ENCODE data around the gene YPEL1. TPM values are rescaled to one million over a fixed set of nuclear protein-coding genes. Genes with fewer than 3 reads are reported as not detected.
A peak's percentile ranks its signal among the peaks of the same experiment; 100 is the strongest.
"Not testable (repeated sequence)": the region's sequence is repeated elsewhere in the genome, so short reads cannot be mapped to it uniquely, and the experiment has no call there.

The YPEL1 gene
- total RNA-seq, 2 donors from 2014 or later, result 1.6 to 4.4 TPM

DNA sequence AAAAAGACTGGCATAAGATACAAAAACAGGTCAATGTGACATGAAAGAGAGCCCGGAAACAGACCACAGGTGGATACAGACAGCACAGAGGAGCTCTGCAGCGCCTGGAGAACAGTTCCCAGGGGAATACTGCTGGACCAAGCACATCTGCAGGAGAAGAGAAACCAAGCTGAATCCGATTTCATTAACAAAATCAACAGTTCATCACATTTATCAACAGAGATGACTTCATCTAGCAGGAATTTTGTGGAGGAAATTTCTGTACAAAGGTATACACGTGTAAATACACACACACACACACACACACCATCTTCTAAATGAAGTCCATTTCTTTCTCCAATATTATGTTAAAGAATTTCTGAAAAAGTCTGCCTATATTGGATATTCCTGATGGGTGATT is 17.1 kb downstream of the YPEL1 start:
- Histone ChIP-seq H3K36me3 (replicated peaks in 1 of 2; ENCODE audit: insufficient read depth in 1 of 2, low read depth in 2 of 2) (no peaks in the 10 kb centered on the region), H3K27ac (no peak overlapping the region), H3K4me1 (peaks cover 17% of the 10 kb centered on the region), H3K27me3 (no peaks in the 10 kb centered on the region), H3K9me3 (no peaks in the 10 kb centered on the region), H3K4me3 (no peak overlapping the region)
- DNase-seq, result no peak
- no peak for ATAC-seq
- TF ChIP-seq, protein P1, sequence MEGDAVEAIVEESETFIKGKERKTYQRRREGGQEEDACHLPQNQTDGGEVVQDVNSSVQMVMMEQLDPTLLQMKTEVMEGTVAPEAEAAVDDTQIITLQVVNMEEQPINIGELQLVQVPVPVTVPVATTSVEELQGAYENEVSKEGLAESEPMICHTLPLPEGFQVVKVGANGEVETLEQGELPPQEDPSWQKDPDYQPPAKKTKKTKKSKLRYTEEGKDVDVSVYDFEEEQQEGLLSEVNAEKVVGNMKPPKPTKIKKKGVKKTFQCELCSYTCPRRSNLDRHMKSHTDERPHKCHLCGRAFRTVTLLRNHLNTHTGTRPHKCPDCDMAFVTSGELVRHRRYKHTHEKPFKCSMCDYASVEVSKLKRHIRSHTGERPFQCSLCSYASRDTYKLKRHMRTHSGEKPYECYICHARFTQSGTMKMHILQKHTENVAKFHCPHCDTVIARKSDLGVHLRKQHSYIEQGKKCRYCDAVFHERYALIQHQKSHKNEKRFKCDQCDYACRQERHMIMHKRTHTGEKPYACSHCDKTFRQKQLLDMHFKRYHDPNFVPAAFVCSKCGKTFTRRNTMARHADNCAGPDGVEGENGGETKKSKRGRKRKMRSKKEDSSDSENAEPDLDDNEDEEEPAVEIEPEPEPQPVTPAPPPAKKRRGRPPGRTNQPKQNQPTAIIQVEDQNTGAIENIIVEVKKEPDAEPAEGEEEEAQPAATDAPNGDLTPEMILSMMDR (IDR thresholded peaks at IDR 0.05), result no peak
- no peak for TF ChIP-seq POLR2A (IDR thresholded peaks at IDR 0.05)
- 56 to 78% methylated on average over 4 of the region's 4 CpGs for WGBS, 2 donors
- intact Hi-C loops (cut with DNase I), result no loop called here

DNA sequence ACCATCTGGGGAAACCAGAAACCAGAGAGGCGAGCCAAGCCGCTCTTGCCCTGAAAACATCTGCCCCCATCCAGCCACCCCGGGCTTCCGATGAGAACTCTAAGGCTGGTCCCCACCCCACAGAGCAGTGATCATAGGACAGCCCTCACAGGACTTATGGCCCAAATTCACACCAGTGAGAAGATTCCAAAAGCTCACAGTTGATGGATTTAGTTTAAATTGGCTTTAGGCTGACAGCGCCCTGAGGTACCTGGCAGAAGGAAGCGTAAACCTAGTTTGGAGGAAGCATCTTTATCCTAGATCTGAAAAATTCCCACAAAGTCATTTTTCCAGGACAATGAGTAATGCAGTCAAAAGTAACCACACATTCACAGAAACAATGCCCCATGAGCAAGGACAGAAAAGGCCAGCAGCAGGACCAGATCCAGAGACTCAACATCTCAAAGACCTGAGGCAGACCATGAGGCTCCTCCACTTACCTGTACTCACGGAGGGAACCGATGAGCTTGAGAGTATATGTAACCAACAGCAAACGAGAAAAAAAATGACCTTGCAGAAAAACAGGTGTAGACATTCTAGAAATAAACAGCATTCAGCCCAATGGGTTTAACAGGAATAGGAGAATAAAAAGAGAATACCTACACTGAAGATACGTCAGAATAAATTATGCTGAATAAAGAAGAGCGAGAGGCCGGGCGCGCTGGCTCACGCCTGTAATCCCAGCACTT is 19.0 kb downstream of the YPEL1 start:
- H3K9me3 ChIP-seq; ATAC-seq; H3K27ac ChIP-seq; intact Hi-C loops (cut with DNase I); H3K27me3 ChIP-seq; H3K36me3 ChIP-seq (replicated peaks in 1 of 2; ENCODE audit: insufficient read depth in 1 of 2, low read depth in 2 of 2); H3K4me3 ChIP-seq; DNase-seq: not testable (repeated sequence)
- H3K4me1 ChIP-seq, result peaks cover 24% of the 10 kb centered on the region
- 84 to 91% methylated on average over 9 to 15 of the region's 15 CpGs for WGBS, 2 donors

DNA sequence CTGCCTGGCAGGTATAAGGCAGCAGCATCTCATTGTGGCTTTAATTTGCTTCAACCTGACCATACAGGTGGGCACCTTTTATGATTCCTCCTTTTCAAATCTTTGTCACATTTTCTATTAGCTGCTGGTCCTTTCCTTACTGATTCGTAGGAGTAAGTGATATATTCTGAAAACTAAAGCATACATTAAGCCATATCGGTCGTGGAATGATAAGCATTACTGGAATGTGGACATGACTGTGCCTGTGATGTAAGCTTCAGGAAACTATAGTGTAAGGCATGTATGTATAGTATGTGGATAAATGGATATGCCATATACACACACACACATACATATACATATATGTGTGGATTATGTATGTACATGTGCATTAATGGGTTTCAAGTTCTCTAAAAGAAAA is 20.8 kb downstream of the YPEL1 start:
- Histone ChIP-seq H3K4me1 (peaks cover 24% of the 10 kb centered on the region), H3K4me3 (no peak overlapping the region), H3K9me3 (no peaks in the 10 kb centered on the region), H3K27ac (peak overlapping the region in 3 of 4 donors; percentile 6 to 48 (median 18)), H3K36me3 (replicated peaks in 1 of 2; ENCODE audit: insufficient read depth in 1 of 2, low read depth in 2 of 2) (no peaks in the 10 kb centered on the region), H3K27me3 (no peaks in the 10 kb centered on the region)
- DNase-seq (no peak), ATAC-seq (no peak)
- WGBS, 2 donors, result 23 to 24% methylated on average over 3 of the region's 3 CpGs
- intact Hi-C loops (cut with DNase I), result loop anchor here (5.0 kb wide), 1 partner anchor 228 kb away; no protein-coding TSS in a partner anchor
- no peak for TF ChIP-seq POLR2A (IDR thresholded peaks at IDR 0.05)

DNA sequence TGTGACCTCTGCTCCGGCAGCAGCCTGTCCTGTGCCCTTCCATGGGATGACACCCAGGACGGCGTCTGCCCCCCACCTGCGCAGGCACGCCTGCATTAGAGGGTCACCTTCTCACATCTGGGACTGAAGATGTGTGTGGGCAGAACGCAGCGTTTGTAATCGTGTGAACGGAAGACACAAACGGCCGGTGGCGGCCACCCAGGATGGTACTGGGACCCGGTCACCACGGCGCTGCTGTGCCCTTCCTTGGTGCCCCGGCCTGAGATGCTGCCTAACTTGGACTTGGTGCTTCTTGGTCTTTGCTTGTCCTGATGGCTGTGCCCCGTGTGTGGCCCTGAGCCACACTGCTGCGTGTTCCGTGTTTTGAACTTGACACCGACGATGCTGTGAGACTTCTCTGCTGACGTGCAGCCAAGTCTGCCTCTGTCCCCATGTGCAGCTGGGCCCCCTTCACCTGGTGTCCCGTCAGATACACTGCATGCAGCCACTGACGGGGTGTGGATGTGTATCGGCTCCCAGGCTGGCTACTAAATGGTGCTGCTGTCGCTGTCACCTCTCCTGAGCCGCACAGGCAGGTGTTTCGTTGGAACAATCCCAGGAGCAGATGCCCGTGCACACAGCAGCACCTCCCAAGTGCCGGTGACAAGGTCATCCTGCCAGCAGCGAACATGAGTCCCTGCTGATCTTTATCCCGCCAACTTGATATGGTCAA is 21.4 kb downstream of the YPEL1 start:
- ATAC-seq, result peak; percentile 79
- peaks cover 24% of the 10 kb centered on the region for H3K4me1 ChIP-seq
- peak; percentile 81 to 91 (median 88) for DNase-seq
- H3K36me3 ChIP-seq (replicated peaks in 1 of 2; ENCODE audit: insufficient read depth in 1 of 2, low read depth in 2 of 2), result no peaks in the 10 kb centered on the region
- H3K9me3 ChIP-seq, result no peaks in the 10 kb centered on the region
- intact Hi-C loops (cut with DNase I), result loop anchor here (5.0 kb wide), 1 partner anchor 228 kb away; no protein-coding TSS in a partner anchor
- H3K27ac ChIP-seq, result peak overlapping the region in 3 of 4 donors; percentile 18 to 48 (median 20)
- no peaks in the 10 kb centered on the region for H3K27me3 ChIP-seq
- no peak for TF ChIP-seq POLR2A (IDR thresholded peaks at IDR 0.05)
- TF ChIP-seq, protein P1 (IDR thresholded peaks at IDR 0.05), result peak in 1 of 7 experiments; percentile 11
- 11 to 50% methylated on average over 3 to 32 of the region's 32 CpGs for WGBS, 2 donors
- no peak overlapping the region for H3K4me3 ChIP-seq

DNA sequence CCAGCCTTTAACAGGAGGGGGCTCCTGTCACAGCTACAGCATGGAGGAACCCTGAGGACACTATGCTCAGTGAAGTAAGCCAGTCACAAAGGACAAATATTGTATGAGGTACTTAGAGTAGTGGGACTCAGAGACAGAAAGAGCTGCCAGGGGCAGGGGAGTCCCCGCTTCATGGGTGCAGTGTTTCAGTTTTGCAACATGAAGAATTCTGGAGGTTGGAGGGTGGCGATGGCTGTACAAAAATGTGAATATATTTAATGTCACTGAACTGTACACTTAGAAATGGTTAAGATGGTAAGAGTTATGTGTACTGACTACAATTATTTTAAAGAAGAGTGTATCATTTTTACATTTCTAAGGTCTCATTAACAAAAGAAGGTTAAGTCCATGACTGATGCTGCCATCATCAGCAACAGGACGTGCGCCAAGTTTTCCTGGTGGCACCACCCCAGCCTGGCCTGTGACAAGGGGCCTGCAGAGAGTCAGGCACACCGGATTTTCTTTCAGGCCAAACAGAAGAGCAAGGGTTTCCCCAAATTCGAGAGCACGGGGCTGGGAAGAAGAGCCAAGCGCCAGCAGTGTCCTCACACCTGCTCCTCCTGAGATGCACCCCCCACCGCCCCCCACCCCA is 22.1 kb downstream of the YPEL1 start:
- 46 to 48% methylated on average over 8 to 9 of the region's 9 CpGs for WGBS, 2 donors
- Histone ChIP-seq H3K27ac (peak overlapping the region in 3 of 4 donors; percentile 34 to 54 (median 48)), H3K4me1 (peaks cover 24% of the 10 kb centered on the region), H3K27me3 (no peaks in the 10 kb centered on the region), H3K9me3 (no peaks in the 10 kb centered on the region), H3K36me3 (replicated peaks in 1 of 2; ENCODE audit: insufficient read depth in 1 of 2, low read depth in 2 of 2) (no peaks in the 10 kb centered on the region), H3K4me3 (no peak overlapping the region)
- intact Hi-C loops (cut with DNase I), result loop anchor here (5.0 kb wide), 1 partner anchor 229 kb away; no protein-coding TSS in a partner anchor
- TF ChIP-seq, protein P1 (IDR thresholded peaks at IDR 0.05), result peak in 1 of 7 experiments; percentile 1
- TF ChIP-seq POLR2A (IDR thresholded peaks at IDR 0.05), result no peak
- DNase-seq, result peak in 1 of 4 donors; percentile 33
- ATAC-seq, result peak; percentile 8

Data from body of pancreas (tissue), 4 donors.